OCI-LY7 (cell line): Measurements from ENCODE around the gene IRF1. TPM values are rescaled to one million over a fixed set of nuclear protein-coding genes. Genes with fewer than 3 reads are reported as not detected.

ENCODE experiments used
- BruUV-seq: library from RNA; stranded (reverse); fragments of 400-500 nt; replicated peaks from 2 replicates; lab custom pipeline; 2021; lab: Mats Ljungman, UMichigan
- CTCF ChIA-PET: fragments of 300-600 bp; sonication (Branson Sonifier 250); formaldehyde crosslinking; loops from one replicate; lab custom pipeline; 2022; ENCODE audit warnings: antibody characterized with exemption; ENCODE audit not compliant: unreplicated experiment; lab: Charles Lee
- POLR2A ChIA-PET: fragments of 300-600 bp; sonication (Branson Sonifier 250); formaldehyde crosslinking; loops from one replicate; lab custom pipeline; 2022; ENCODE audit warnings: antibody characterized with exemption; lab: Charles Lee
- DNase-seq: peaks from one replicate; pipeline ENCODE4 v3.0.0-alpha.2; 2015; ENCODE audit warnings: low spot score
- H2AFZ ChIP-seq: fragments of 200-600 bp; sonication (generic), shearing (Covaris generic); 2 replicates; pipeline ENCODE4 v1.6.1; 2014; ENCODE audit warnings: mild to moderate bottlenecking, antibody characterized with exemption, low read length, moderate library complexity
- H3K27ac ChIP-seq: fragments of 200-600 bp; sonication (generic); 2 replicates; pipeline ENCODE4 v1.5.1; 2014; ENCODE audit warnings: mixed run types, low read depth, mild to moderate bottlenecking, moderate library complexity, low read length, inconsistent platforms; ENCODE audit not compliant: poor library complexity, severe bottlenecking
- H3K36me3 ChIP-seq: fragments of 200-600 bp; sonication (generic); 2 replicates; pipeline ENCODE4 v1.6.1; 2014; ENCODE audit warnings: mild to moderate bottlenecking, antibody characterized with exemption, low read length, moderate library complexity, mixed read lengths; ENCODE audit not compliant: insufficient read depth
- H3K4me1 ChIP-seq: fragments of 200-600 bp; sonication (generic); 2 replicates; pipeline ENCODE4 v1.5.1; 2014; ENCODE audit warnings: mild to moderate bottlenecking, low read length; ENCODE audit not compliant: insufficient read depth, poor library complexity, severe bottlenecking
- H3K4me2 ChIP-seq: fragments of 200-600 bp; sonication (generic); 2 replicates; pipeline ENCODE4 v1.6.1; 2014; ENCODE audit warnings: mild to moderate bottlenecking, low read length
- H3K4me3 ChIP-seq: fragments of 200-600 bp; sonication (generic); 2 replicates; pipeline ENCODE4 v1.5.1; 2014; ENCODE audit warnings: mild to moderate bottlenecking, low read depth, low read length; ENCODE audit not compliant: poor library complexity, severe bottlenecking
- H3K79me2 ChIP-seq: fragments of 200-600 bp; sonication (generic); 2 replicates; pipeline ENCODE4 v1.6.1; 2016; ENCODE audit warnings: low read depth, mild to moderate bottlenecking, low read length, moderate library complexity, mixed read lengths; ENCODE audit not compliant: insufficient read depth
- H3K9me2 ChIP-seq: fragments of 200-600 bp; sonication (generic); 2 replicates; pipeline ENCODE4 v1.6.1; 2016; ENCODE audit warnings: mild to moderate bottlenecking, low read length, mixed read lengths; ENCODE audit not compliant: insufficient read depth
- H3K9me3 ChIP-seq: fragments of 200-600 bp; sonication (generic); 2 replicates; pipeline ENCODE4 v1.6.1; 2014; ENCODE audit warnings: mild to moderate bottlenecking, mixed run types, low read length, mixed read lengths
- H4K20me1 ChIP-seq: fragments of 200-600 bp; sonication (generic); 2 replicates; pipeline ENCODE4 v1.6.1; 2014; ENCODE audit warnings: mild to moderate bottlenecking, antibody characterized with exemption, low read length, moderate library complexity, mixed read lengths; ENCODE audit not compliant: insufficient read depth
- CTCF ChIP-seq: fragments of 200-600 bp; sonication (generic); conservative IDR thresholded peaks from 2 replicates; pipeline ENCODE4 v1.5.1; 2014; ENCODE audit warnings: mild to moderate bottlenecking, antibody characterized with exemption, low read length, moderate library complexity, mixed read lengths
- EZH2phosphoT487 ChIP-seq: fragments of 200-600 bp; sonication (generic); IDR thresholded peaks from 2 replicates; pipeline ENCODE4 v1.6.1; 2018; ENCODE audit warnings: low read depth, borderline replicate concordance, mild to moderate bottlenecking, mixed run types, antibody characterized with exemption, low read length, moderate library complexity, mixed read lengths
- intact Hi-C: fragments of 100-400 bp; cut with micrococcal nuclease; formaldehyde crosslinking; loops from one replicate; pipeline ENCODE4 v1.10.0; 2022; ENCODE audit not compliant: unreplicated experiment
- total RNA-seq, 2 experiments: library from RNA; depleted of rRNA in 1 of 2; stranded (reverse); fragments of >200 nt in 1 of 2; shearing (Covaris generic) in 1 of 2; gene quantifications; 2 replicates each; pipeline ENCODE4 v1.2.3, GENCODE V29; 2014 to 2022

IRF1 gene
- total RNA-seq, 2 experiments from 2014 or later: 24.8 to 39.4 TPM

GRCh38 chr5:132484391-132484725 lies 6.2 kb downstream of the IRF1 start:
- BruUV-seq: no TSS peak
- H3K79me2 ChIP-seq: peaks cover 26% of the 10 kb centered on the region
- no peak overlapping the region for H3K4me2 ChIP-seq
- peaks cover 12% of the 10 kb centered on the region; the same call in 1 of the 2 replicates for H4K20me1 ChIP-seq
- no peak overlapping the region for H3K27ac ChIP-seq
- POLR2A ChIA-PET: interaction anchor here (0.7 to 1.0 kb wide), 2 partner anchors 12 to 67 kb away, joined by 3 to 4 read pairs; no protein-coding TSS in a partner anchor
- H3K4me1 ChIP-seq: peaks cover 22% of the 10 kb centered on the region
- H3K9me3 ChIP-seq: no peaks in the 10 kb centered on the region
- no peak for DNase-seq
- H2AFZ ChIP-seq: no peak overlapping the region
- intact Hi-C loops: no loop called here
- H3K9me2 ChIP-seq: no peaks in the 10 kb centered on the region
- CTCF ChIA-PET: no interaction called here
- H3K36me3 ChIP-seq: peaks cover 76% of the 10 kb centered on the region
- TF ChIP-seq CTCF: no peak
- TF ChIP-seq EZH2phosphoT487: no peak
- no peak overlapping the region for H3K4me3 ChIP-seq

GRCh38 chr5:132483661-132484390 lies 6.7 kb downstream of the IRF1 start:
- no peak overlapping the region for H2AFZ ChIP-seq
- ChIA-PET POLR2A (interaction anchor here (0.7 to 1.0 kb wide), 4 partner anchors 10 to 69 kb away, joined by 3 to 4 read pairs (median 3); no protein-coding TSS in a partner anchor), CTCF (no interaction called here)
- H3K27ac ChIP-seq: no peak overlapping the region
- DNase-seq: no peak
- H3K9me2 ChIP-seq: no peaks in the 10 kb centered on the region
- TF ChIP-seq EZH2phosphoT487 (no peak), CTCF (no peak)
- H3K79me2 ChIP-seq: peaks cover 21% of the 10 kb centered on the region
- H3K9me3 ChIP-seq: no peaks in the 10 kb centered on the region
- H3K4me1 ChIP-seq: peaks cover 17% of the 10 kb centered on the region
- intact Hi-C loops: no loop called here
- H3K4me3 ChIP-seq: no peak overlapping the region
- no peak overlapping the region for H3K4me2 ChIP-seq
- H3K36me3 ChIP-seq: peaks cover 74% of the 10 kb centered on the region
- BruUV-seq: no TSS peak
- peaks cover 8% of the 10 kb centered on the region; the same call in 1 of the 2 replicates for H4K20me1 ChIP-seq

GRCh38 chr5:132483101-132483500 lies 7.5 kb downstream of the IRF1 start:
- Histone ChIP-seq H3K4me3 (no peak overlapping the region), H3K4me1 (peaks cover 15% of the 10 kb centered on the region), H3K79me2 (peaks cover 14% of the 10 kb centered on the region; the same call in 1 of the 2 replicates), H3K36me3 (peaks cover 67% of the 10 kb centered on the region), H3K9me2 (no peaks in the 10 kb centered on the region), H3K4me2 (no peak overlapping the region), H2AFZ (no peak overlapping the region), H3K27ac (no peak overlapping the region), H3K9me3 (no peaks in the 10 kb centered on the region), H4K20me1 (peaks cover under 1% of the 10 kb centered on the region; the same call in 1 of the 2 replicates)
- TF ChIP-seq CTCF: no peak
- TF ChIP-seq EZH2phosphoT487: no peak
- POLR2A ChIA-PET: interaction anchor here (0.8 to 0.9 kb wide), 2 partner anchors 9 to 68 kb away, joined by 3 read pairs; no protein-coding TSS in a partner anchor
- DNase-seq: no peak
- BruUV-seq: no TSS peak
- CTCF ChIA-PET: no interaction called here
- intact Hi-C loops: no loop called here
